OCI-LY7 (cell line): Measurements from ENCODE around the gene DCAF4L1. TPM values are rescaled to one million over a fixed set of nuclear protein-coding genes. Genes with fewer than 3 reads are reported as not detected.

Experiments used
- BruUV-seq: library from RNA; stranded (reverse); fragments of 400-500 nt; replicated peaks from 2 replicates; lab custom pipeline; 2021; lab: Mats Ljungman, UMichigan
- CTCF ChIA-PET: fragments of 300-600 bp; sonication (Branson Sonifier 250); formaldehyde crosslinking; loops from one replicate; lab custom pipeline; 2022; ENCODE audit warnings: antibody characterized with exemption; ENCODE audit not compliant: unreplicated experiment; lab: Charles Lee
- POLR2A ChIA-PET: fragments of 300-600 bp; sonication (Branson Sonifier 250); formaldehyde crosslinking; loops from one replicate; lab custom pipeline; 2022; ENCODE audit warnings: antibody characterized with exemption; lab: Charles Lee
- DNase-seq: peaks from one replicate; pipeline ENCODE4 v3.0.0-alpha.2; 2015; ENCODE audit warnings: low spot score
- H2AFZ ChIP-seq: fragments of 200-600 bp; sonication (generic), shearing (Covaris generic); 2 replicates; pipeline ENCODE4 v1.6.1; 2014; ENCODE audit warnings: mild to moderate bottlenecking, antibody characterized with exemption, low read length, moderate library complexity
- H3K27ac ChIP-seq: fragments of 200-600 bp; sonication (generic); 2 replicates; pipeline ENCODE4 v1.5.1; 2014; ENCODE audit warnings: mixed run types, low read depth, mild to moderate bottlenecking, moderate library complexity, low read length, inconsistent platforms; ENCODE audit not compliant: poor library complexity, severe bottlenecking
- H3K36me3 ChIP-seq: fragments of 200-600 bp; sonication (generic); 2 replicates; pipeline ENCODE4 v1.6.1; 2014; ENCODE audit warnings: mild to moderate bottlenecking, antibody characterized with exemption, low read length, moderate library complexity, mixed read lengths; ENCODE audit not compliant: insufficient read depth
- H3K4me1 ChIP-seq: fragments of 200-600 bp; sonication (generic); 2 replicates; pipeline ENCODE4 v1.5.1; 2014; ENCODE audit warnings: mild to moderate bottlenecking, low read length; ENCODE audit not compliant: insufficient read depth, poor library complexity, severe bottlenecking
- H3K4me2 ChIP-seq: fragments of 200-600 bp; sonication (generic); 2 replicates; pipeline ENCODE4 v1.6.1; 2014; ENCODE audit warnings: mild to moderate bottlenecking, low read length
- H3K4me3 ChIP-seq: fragments of 200-600 bp; sonication (generic); 2 replicates; pipeline ENCODE4 v1.5.1; 2014; ENCODE audit warnings: mild to moderate bottlenecking, low read depth, low read length; ENCODE audit not compliant: poor library complexity, severe bottlenecking
- H3K79me2 ChIP-seq: fragments of 200-600 bp; sonication (generic); 2 replicates; pipeline ENCODE4 v1.6.1; 2016; ENCODE audit warnings: low read depth, mild to moderate bottlenecking, low read length, moderate library complexity, mixed read lengths; ENCODE audit not compliant: insufficient read depth
- H3K9me2 ChIP-seq: fragments of 200-600 bp; sonication (generic); 2 replicates; pipeline ENCODE4 v1.6.1; 2016; ENCODE audit warnings: mild to moderate bottlenecking, low read length, mixed read lengths; ENCODE audit not compliant: insufficient read depth
- H3K9me3 ChIP-seq: fragments of 200-600 bp; sonication (generic); 2 replicates; pipeline ENCODE4 v1.6.1; 2014; ENCODE audit warnings: mild to moderate bottlenecking, mixed run types, low read length, mixed read lengths
- H4K20me1 ChIP-seq: fragments of 200-600 bp; sonication (generic); 2 replicates; pipeline ENCODE4 v1.6.1; 2014; ENCODE audit warnings: mild to moderate bottlenecking, antibody characterized with exemption, low read length, moderate library complexity, mixed read lengths; ENCODE audit not compliant: insufficient read depth
- CTCF ChIP-seq: fragments of 200-600 bp; sonication (generic); conservative IDR thresholded peaks from 2 replicates; pipeline ENCODE4 v1.5.1; 2014; ENCODE audit warnings: mild to moderate bottlenecking, antibody characterized with exemption, low read length, moderate library complexity, mixed read lengths
- EZH2phosphoT487 ChIP-seq: fragments of 200-600 bp; sonication (generic); IDR thresholded peaks from 2 replicates; pipeline ENCODE4 v1.6.1; 2018; ENCODE audit warnings: low read depth, borderline replicate concordance, mild to moderate bottlenecking, mixed run types, antibody characterized with exemption, low read length, moderate library complexity, mixed read lengths
- intact Hi-C: fragments of 100-400 bp; cut with micrococcal nuclease; formaldehyde crosslinking; loops from one replicate; pipeline ENCODE4 v1.10.0; 2022; ENCODE audit not compliant: unreplicated experiment
- total RNA-seq, 2 experiments: library from RNA; depleted of rRNA in 1 of 2; stranded (reverse); fragments of >200 nt in 1 of 2; shearing (Covaris generic) in 1 of 2; gene quantifications; 2 replicates each; pipeline ENCODE4 v1.2.3, GENCODE V29; 2014 to 2022

Gene DCAF4L1
- total RNA-seq, 2 experiments from 2014 or later = 0.09 to 0.30 TPM

- TF ChIP-seq CTCF (no peak), EZH2phosphoT487 (no peak)
- Histone ChIP-seq H3K36me3 (no peaks in the 10 kb centered on the region), H3K4me3 (no peak overlapping the region), H3K4me1 (no peaks in the 10 kb centered on the region), H2AFZ (no peak overlapping the region), H3K79me2 (no peaks in the 10 kb centered on the region), H3K27ac (no peak overlapping the region), H3K4me2 (no peak overlapping the region), H3K9me2 (no peaks in the 10 kb centered on the region), H3K9me3 (no peaks in the 10 kb centered on the region), H4K20me1 (no peaks in the 10 kb centered on the region)
- ChIA-PET CTCF (no interaction called here), POLR2A (interaction anchor here (0.6 to 2.9 kb wide), 4 partner anchors 10 to 807 kb away, joined by 3 to 9 read pairs (median 3); no protein-coding TSS in a partner anchor)
- BruUV-seq = no TSS peak
- intact Hi-C loops = no loop called here
- no peak for DNase-seq
Observed at GRCh38 chr4:41976775-41977516, 4.6 kb upstream of the DCAF4L1 start.

- BruUV-seq = no TSS peak
- Histone ChIP-seq H3K4me2 (no peak overlapping the region), H3K4me3 (no peak overlapping the region), H4K20me1 (no peaks in the 10 kb centered on the region), H3K9me3 (no peaks in the 10 kb centered on the region), H3K4me1 (no peaks in the 10 kb centered on the region), H3K79me2 (no peaks in the 10 kb centered on the region), H3K9me2 (no peaks in the 10 kb centered on the region), H3K36me3 (no peaks in the 10 kb centered on the region), H3K27ac (no peak overlapping the region), H2AFZ (no peak overlapping the region)
- intact Hi-C loops = no loop called here
- POLR2A ChIA-PET = interaction anchor here (0.7 to 2.9 kb wide), 2 partner anchors 11 to 24 kb away, joined by 3 to 9 read pairs; no protein-coding TSS in a partner anchor
- CTCF ChIA-PET = no interaction called here
- no peak for DNase-seq
- TF ChIP-seq CTCF (no peak), EZH2phosphoT487 (no peak)
Observed at GRCh38 chr4:41977709-41978108, 3.8 kb upstream of the DCAF4L1 start.

GRCh38 chr4:41982716-41983115, 1.2 kb downstream of the DCAF4L1 start:
- no peak overlapping the region for H3K27ac ChIP-seq
- H3K4me2 ChIP-seq = no peak overlapping the region
- no peak overlapping the region for H2AFZ ChIP-seq
- no peak overlapping the region for H3K4me3 ChIP-seq
- H3K36me3 ChIP-seq = no peaks in the 10 kb centered on the region
- ChIA-PET POLR2A (no interaction called here), CTCF (no interaction called here)
- no peaks in the 10 kb centered on the region for H3K79me2 ChIP-seq
- no peaks in the 10 kb centered on the region for H3K4me1 ChIP-seq
- DNase-seq = no peak
- H3K9me2 ChIP-seq = no peaks in the 10 kb centered on the region
- TF ChIP-seq EZH2phosphoT487 (no peak), CTCF (no peak)
- intact Hi-C loops = no loop called here
- no peaks in the 10 kb centered on the region for H4K20me1 ChIP-seq
- BruUV-seq = no TSS peak
- H3K9me3 ChIP-seq = no peaks in the 10 kb centered on the region
